Liver (tissue), 9 donors: ENCODE results near the gene ZNF727. TPM values are rescaled to one million over a fixed set of nuclear protein-coding genes. Genes with fewer than 3 reads are reported as not detected.

Experiments used
- DNase-seq: peaks from one replicate; pipeline ENCODE4 v3.0.0-alpha.2; 2017; ENCODE audit warnings: low spot score
- H3K27ac ChIP-seq, 2 donors: one replicate each; pipeline ENCODE4 v1.7.0; 2013; ENCODE audit warnings: inconsistent platforms in 2 of 2, low read length in 2 of 2, control low read depth in 1 of 2, low read depth in 1 of 2, mild to moderate bottlenecking in 1 of 2
- H3K27me3 ChIP-seq, 4 donors: one replicate each; pipeline versions ENCODE4 v1.6.1 to v1.7.0; 2013; ENCODE audit warnings: low read length in 3 of 4, inconsistent platforms in 1 of 4, mild to moderate bottlenecking in 1 of 4, moderate library complexity in 1 of 4; ENCODE audit not compliant: control insufficient read depth in 4 of 4, insufficient read depth in 4 of 4
- H3K36me3 ChIP-seq, 4 donors: one replicate each; pipeline versions ENCODE4 v1.6.1 to v1.7.0; 2013; ENCODE audit warnings: low read length in 3 of 4, mild to moderate bottlenecking in 3 of 4, low read depth in 1 of 4, moderate library complexity in 1 of 4; ENCODE audit not compliant: control insufficient read depth in 4 of 4, insufficient read depth in 3 of 4
- H3K4me1 ChIP-seq, 4 donors: one replicate each; pipeline versions ENCODE4 v1.6.1 to v1.7.0; 2013; ENCODE audit warnings: low read length in 3 of 4, mild to moderate bottlenecking in 3 of 4, moderate library complexity in 1 of 4; ENCODE audit not compliant: control insufficient read depth in 4 of 4, insufficient read depth in 4 of 4
- H3K4me3 ChIP-seq, 3 donors: one replicate each; pipeline versions ENCODE4 v1.6.1 to v1.7.0; 2013; ENCODE audit warnings: low read length in 3 of 3, control low read depth in 1 of 3, low read depth in 1 of 3, mild to moderate bottlenecking in 1 of 3
- H3K9ac ChIP-seq, 2 donors: one replicate each; pipeline ENCODE4 v1.7.0; 2013; ENCODE audit warnings: low read length in 2 of 2, mild to moderate bottlenecking in 2 of 2, moderate library complexity in 2 of 2, control low read depth in 1 of 2, low read depth in 1 of 2
- H3K9me3 ChIP-seq, 4 donors: one replicate each; pipeline versions ENCODE4 v1.6.1 to v1.7.0; 2013; ENCODE audit warnings: low read length in 3 of 4; ENCODE audit not compliant: control insufficient read depth in 4 of 4
- EGR1 ChIP-seq, 2 donors: IDR thresholded peaks; 2 replicates each; pipeline ENCODE4 v1.6.1; 2016 to 2018; ENCODE audit warnings: antibody characterized with exemption in 2 of 2, low read depth in 2 of 2
- FOXA1 ChIP-seq: IDR thresholded peaks from 2 replicates; pipeline ENCODE4 v1.6.1; 2016; ENCODE audit warnings: antibody characterized with exemption
- FOXA2 ChIP-seq: IDR thresholded peaks from 2 replicates; pipeline ENCODE4 v1.6.1; 2016; ENCODE audit warnings: antibody characterized with exemption
- GABPA ChIP-seq, 2 donors: IDR thresholded peaks in 1 of 2; conservative IDR thresholded peaks in 1 of 2; 2 replicates each; pipeline ENCODE4 v1.6.1; 2016; ENCODE audit warnings: antibody characterized with exemption in 2 of 2, mild to moderate bottlenecking in 1 of 2, moderate library complexity in 1 of 2
- HNF4A ChIP-seq, 2 donors: conservative IDR thresholded peaks; 2 replicates each; pipeline ENCODE4 v1.6.1; 2016; ENCODE audit warnings: antibody characterized with exemption in 2 of 2, mild to moderate bottlenecking in 2 of 2
- HNF4G ChIP-seq: IDR thresholded peaks from 2 replicates; pipeline ENCODE4 v1.6.1; 2016; ENCODE audit warnings: antibody characterized with exemption
- JUND ChIP-seq, 2 donors: IDR thresholded peaks; 2 replicates each; pipeline ENCODE4 v1.6.1; 2016; ENCODE audit warnings: antibody characterized with exemption in 2 of 2
- NR2F2 ChIP-seq: IDR thresholded peaks from 2 replicates; pipeline ENCODE4 v1.6.1; 2016; ENCODE audit warnings: antibody characterized with exemption
- RAD21 ChIP-seq, 2 donors: IDR thresholded peaks; 2 replicates each; pipeline ENCODE4 v1.6.1; 2016; ENCODE audit warnings: antibody characterized with exemption in 2 of 2, mild to moderate bottlenecking in 2 of 2
- RXRA ChIP-seq, 2 donors: IDR thresholded peaks; 2 replicates each; pipeline ENCODE4 v1.6.1; 2017 to 2018; ENCODE audit warnings: antibody characterized with exemption in 2 of 2, mild to moderate bottlenecking in 1 of 2
- SP1 ChIP-seq: IDR thresholded peaks from 2 replicates; pipeline ENCODE4 v1.6.1; 2018; ENCODE audit warnings: antibody characterized with exemption, mild to moderate bottlenecking
- TAF1 ChIP-seq: conservative IDR thresholded peaks from 2 replicates; pipeline ENCODE4 v1.6.1; 2016; ENCODE audit warnings: antibody characterized with exemption, mild to moderate bottlenecking
- YY1 ChIP-seq: IDR thresholded peaks from 2 replicates; pipeline ENCODE4 v1.6.1; 2016; ENCODE audit warnings: antibody characterized with exemption, mild to moderate bottlenecking
- WGBS: extraction: QIAGEN DNeasy Blood & Tissue Kit; methylation state at CpG from one replicate; pipeline ENCODE4 v1.1.7; 2013; 5-methylcytosine and 5-hydroxymethylcytosine counted together
- polyA plus RNA-seq, 2 donors: library from polyadenylated mRNA; stranded (reverse) in 1 of 2; unstranded in 1 of 2; fragments of 200-250 nt in 1 of 2; fragments of >200 nt in 1 of 2; fragmentation: Nextera tagmentation in 1 of 2; extraction: Ambion mirVana in 1 of 2; gene quantifications; one replicate each; pipeline versions ENCODE4 v1.2.1 to v1.2.3, GENCODE V29; 2013 to 2015
- total RNA-seq, 2 donors: library from RNA; depleted of rRNA; stranded (reverse); fragments of >200 nt; gene quantifications; one replicate each; pipeline ENCODE4 v1.2.3, GENCODE V29; 2014
- TF ChIP-seq, protein P1 (sequence below): IDR thresholded peaks from 2 replicates; pipeline ENCODE4 v1.6.1; 2016; ENCODE audit warnings: antibody characterized with exemption, mild to moderate bottlenecking
- TF ChIP-seq, protein P2 (sequence below): IDR thresholded peaks from 2 replicates; pipeline ENCODE4 v1.6.1; 2016; ENCODE audit warnings: antibody characterized with exemption
- TF ChIP-seq, protein P3 (sequence below): IDR thresholded peaks from 2 replicates; pipeline ENCODE4 v1.6.1; 2016; ENCODE audit warnings: antibody characterized with exemption
- TF ChIP-seq, protein P4 (sequence below): IDR thresholded peaks from 2 replicates; pipeline ENCODE4 v1.6.1; 2016; ENCODE audit warnings: antibody characterized with exemption
- TF ChIP-seq, protein P5 (sequence below): fragments of 150-350 bp; IDR thresholded peaks from 2 replicates; pipeline ENCODE4 v1.5.1; 2017; ENCODE audit warnings: improper control_type of control experiment, low read depth, low read length; ENCODE audit not compliant: missing input control
- donor health status: healthy.
- donor health status: healthy.
- donor health status: healthy.
- donor health status: healthy.
- donor health status: healthy.

Gene ZNF727
- total RNA-seq (under 1 TPM; 0.05 to 0.50 TPM), polyA plus RNA-seq (under 1 TPM in 1 of 2 donors, not detected in 1; 0.05 TPM)

DNA sequence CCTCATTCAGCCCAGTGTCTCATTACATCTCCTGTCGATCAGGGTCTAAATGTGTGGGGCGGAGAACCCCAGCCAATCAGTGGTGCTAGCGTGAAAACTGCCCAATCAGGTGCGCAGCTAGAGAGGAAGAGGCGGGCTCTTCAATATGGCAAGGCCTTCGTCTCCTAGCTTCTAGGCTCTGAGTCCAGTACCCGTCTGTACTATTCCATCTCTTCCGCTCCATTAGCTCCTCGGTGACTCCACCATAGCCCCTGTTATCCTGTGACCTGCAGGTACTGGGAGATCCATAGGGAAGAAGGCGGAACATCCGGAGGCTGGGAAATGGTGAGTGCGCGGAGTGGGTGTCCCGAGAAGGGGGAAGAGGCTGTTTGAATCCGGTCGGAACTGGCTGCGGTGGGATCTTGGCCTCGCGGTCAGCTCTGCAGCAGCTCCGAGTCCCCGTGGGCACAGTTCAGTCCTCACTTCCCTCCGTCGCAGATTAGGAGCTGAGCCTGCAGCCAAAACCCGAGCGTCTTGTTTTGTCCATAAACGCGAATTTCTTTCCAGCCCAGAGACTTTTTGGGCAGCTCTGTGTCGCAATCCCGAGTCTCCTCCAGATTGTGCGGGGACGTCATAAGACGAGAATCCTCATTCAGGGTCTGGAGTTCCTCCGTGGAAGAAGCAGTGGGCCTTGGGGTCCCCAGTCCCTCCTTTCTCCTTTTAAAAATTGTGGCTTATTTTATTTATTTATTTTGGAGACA lies at the start of gene ZNF727:
Gene ZNF727 (plus strand): TSS at position 134 of the 740 bp plus-strand sequence. CDS start 188 bp downstream, at position 322.
- 8% methylated on average over 33 of the region's 33 CpGs for WGBS
- no peaks in the 10 kb centered on the region for H3K27me3 ChIP-seq
- no peaks in the 10 kb centered on the region for H3K36me3 ChIP-seq
- no peaks in the 10 kb centered on the region for H3K4me1 ChIP-seq
- H3K27ac ChIP-seq: peak within 1 kb of the TSS; percentile 9 to 70
- H3K9me3 ChIP-seq: peaks cover 0 to 17% (median 9%) of the 10 kb centered on the region in 4 donors
- TF ChIP-seq SP1: no peak
- no peak for TF ChIP-seq NR2F2
- no peak for TF ChIP-seq FOXA1
- TF ChIP-seq EGR1 (IDR thresholded peaks at IDR 0.05; ENCODE audit: low read depth in 2 of 2): no peak
- TF ChIP-seq, protein P1, sequence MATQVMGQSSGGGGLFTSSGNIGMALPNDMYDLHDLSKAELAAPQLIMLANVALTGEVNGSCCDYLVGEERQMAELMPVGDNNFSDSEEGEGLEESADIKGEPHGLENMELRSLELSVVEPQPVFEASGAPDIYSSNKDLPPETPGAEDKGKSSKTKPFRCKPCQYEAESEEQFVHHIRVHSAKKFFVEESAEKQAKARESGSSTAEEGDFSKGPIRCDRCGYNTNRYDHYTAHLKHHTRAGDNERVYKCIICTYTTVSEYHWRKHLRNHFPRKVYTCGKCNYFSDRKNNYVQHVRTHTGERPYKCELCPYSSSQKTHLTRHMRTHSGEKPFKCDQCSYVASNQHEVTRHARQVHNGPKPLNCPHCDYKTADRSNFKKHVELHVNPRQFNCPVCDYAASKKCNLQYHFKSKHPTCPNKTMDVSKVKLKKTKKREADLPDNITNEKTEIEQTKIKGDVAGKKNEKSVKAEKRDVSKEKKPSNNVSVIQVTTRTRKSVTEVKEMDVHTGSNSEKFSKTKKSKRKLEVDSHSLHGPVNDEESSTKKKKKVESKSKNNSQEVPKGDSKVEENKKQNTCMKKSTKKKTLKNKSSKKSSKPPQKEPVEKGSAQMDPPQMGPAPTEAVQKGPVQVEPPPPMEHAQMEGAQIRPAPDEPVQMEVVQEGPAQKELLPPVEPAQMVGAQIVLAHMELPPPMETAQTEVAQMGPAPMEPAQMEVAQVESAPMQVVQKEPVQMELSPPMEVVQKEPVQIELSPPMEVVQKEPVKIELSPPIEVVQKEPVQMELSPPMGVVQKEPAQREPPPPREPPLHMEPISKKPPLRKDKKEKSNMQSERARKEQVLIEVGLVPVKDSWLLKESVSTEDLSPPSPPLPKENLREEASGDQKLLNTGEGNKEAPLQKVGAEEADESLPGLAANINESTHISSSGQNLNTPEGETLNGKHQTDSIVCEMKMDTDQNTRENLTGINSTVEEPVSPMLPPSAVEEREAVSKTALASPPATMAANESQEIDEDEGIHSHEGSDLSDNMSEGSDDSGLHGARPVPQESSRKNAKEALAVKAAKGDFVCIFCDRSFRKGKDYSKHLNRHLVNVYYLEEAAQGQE: no peak
- peak within 1 kb of the TSS; percentile 39 to 77 (median 60) for H3K4me3 ChIP-seq
- H3K9ac ChIP-seq: no peak within 1 kb of the TSS
- no peak for DNase-seq

DNA sequence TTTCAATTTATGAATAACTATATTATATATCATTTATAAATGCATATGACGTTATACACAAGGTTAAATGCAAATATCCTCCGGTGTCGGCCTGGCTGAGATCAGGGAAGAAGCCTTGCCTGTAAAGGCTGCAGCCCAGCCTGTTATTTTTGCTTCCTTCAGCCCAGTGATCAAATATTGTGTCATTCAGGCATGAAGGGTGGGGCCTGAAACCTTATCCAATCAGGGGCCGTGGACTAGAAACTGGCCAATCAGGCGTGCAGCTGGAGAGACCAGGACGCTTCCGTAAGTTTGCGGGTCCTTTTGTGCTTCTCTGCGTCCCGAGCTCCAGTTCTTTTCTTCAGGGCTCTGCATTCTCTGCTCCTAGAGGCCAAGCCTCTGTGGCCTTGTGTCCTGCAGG lies 46.7 kb upstream of the ZNF727 start, which contains the start of gene ZNF722:
Gene ZNF722 (plus strand): TSS at position 301 of the 400 bp plus-strand sequence. CDS start 113 bp downstream, outside the sequence.
- no peak within 1 kb of the TSS for H3K4me3 ChIP-seq
- TF ChIP-seq, protein P1: no peak
- TF ChIP-seq EGR1 (IDR thresholded peaks at IDR 0.05; ENCODE audit: low read depth in 2 of 2): no peak
- TF ChIP-seq, protein P2, sequence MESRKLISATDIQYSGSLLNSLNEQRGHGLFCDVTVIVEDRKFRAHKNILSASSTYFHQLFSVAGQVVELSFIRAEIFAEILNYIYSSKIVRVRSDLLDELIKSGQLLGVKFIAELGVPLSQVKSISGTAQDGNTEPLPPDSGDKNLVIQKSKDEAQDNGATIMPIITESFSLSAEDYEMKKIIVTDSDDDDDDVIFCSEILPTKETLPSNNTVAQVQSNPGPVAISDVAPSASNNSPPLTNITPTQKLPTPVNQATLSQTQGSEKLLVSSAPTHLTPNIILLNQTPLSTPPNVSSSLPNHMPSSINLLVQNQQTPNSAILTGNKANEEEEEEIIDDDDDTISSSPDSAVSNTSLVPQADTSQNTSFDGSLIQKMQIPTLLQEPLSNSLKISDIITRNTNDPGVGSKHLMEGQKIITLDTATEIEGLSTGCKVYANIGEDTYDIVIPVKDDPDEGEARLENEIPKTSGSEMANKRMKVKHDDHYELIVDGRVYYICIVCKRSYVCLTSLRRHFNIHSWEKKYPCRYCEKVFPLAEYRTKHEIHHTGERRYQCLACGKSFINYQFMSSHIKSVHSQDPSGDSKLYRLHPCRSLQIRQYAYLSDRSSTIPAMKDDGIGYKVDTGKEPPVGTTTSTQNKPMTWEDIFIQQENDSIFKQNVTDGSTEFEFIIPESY: no peak
- TF ChIP-seq, protein P3, sequence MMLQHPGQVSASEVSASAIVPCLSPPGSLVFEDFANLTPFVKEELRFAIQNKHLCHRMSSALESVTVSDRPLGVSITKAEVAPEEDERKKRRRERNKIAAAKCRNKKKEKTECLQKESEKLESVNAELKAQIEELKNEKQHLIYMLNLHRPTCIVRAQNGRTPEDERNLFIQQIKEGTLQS: no peak
- TF ChIP-seq SP1: no peak
- TF ChIP-seq YY1: no peak
- TF ChIP-seq FOXA1: no peak
- no peak for TF ChIP-seq NR2F2
- TF ChIP-seq JUND (IDR thresholded peaks at IDR 0.05): no peak
- no peak for TF ChIP-seq FOXA2
- TF ChIP-seq HNF4G: no peak
- TF ChIP-seq, protein P4, sequence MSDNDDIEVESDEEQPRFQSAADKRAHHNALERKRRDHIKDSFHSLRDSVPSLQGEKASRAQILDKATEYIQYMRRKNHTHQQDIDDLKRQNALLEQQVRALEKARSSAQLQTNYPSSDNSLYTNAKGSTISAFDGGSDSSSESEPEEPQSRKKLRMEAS: no peak
- no peak for TF ChIP-seq GABPA (IDR thresholded peaks at IDR 0.05 in 1 of 2, conservative IDR thresholded peaks at IDR 0.05 in 1 of 2)
- TF ChIP-seq, protein P5, sequence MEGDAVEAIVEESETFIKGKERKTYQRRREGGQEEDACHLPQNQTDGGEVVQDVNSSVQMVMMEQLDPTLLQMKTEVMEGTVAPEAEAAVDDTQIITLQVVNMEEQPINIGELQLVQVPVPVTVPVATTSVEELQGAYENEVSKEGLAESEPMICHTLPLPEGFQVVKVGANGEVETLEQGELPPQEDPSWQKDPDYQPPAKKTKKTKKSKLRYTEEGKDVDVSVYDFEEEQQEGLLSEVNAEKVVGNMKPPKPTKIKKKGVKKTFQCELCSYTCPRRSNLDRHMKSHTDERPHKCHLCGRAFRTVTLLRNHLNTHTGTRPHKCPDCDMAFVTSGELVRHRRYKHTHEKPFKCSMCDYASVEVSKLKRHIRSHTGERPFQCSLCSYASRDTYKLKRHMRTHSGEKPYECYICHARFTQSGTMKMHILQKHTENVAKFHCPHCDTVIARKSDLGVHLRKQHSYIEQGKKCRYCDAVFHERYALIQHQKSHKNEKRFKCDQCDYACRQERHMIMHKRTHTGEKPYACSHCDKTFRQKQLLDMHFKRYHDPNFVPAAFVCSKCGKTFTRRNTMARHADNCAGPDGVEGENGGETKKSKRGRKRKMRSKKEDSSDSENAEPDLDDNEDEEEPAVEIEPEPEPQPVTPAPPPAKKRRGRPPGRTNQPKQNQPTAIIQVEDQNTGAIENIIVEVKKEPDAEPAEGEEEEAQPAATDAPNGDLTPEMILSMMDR: no peak
- no peak for TF ChIP-seq RAD21 (IDR thresholded peaks at IDR 0.05)
- TF ChIP-seq TAF1: no peak
- TF ChIP-seq RXRA (IDR thresholded peaks at IDR 0.05): no peak
- no peak for TF ChIP-seq HNF4A (conservative IDR thresholded peaks at IDR 0.05)
- H3K9ac ChIP-seq: no peak within 1 kb of the TSS
- H3K9me3 ChIP-seq: peaks cover 0 to 17% (median 8%) of the 10 kb centered on the region in 4 donors
- H3K4me1 ChIP-seq: no peaks in the 10 kb centered on the region
- 83% methylated on average over 10 of the region's 10 CpGs for WGBS
- no peaks in the 10 kb centered on the region for H3K36me3 ChIP-seq
- no peak within 1 kb of the TSS for H3K27ac ChIP-seq
- no peaks in the 10 kb centered on the region for H3K27me3 ChIP-seq
- no peak for DNase-seq
